Stomach (tissue), 4 donors: Measurements from ENCODE around the gene CSF3.

Experiments used
- EP300 ChIP-seq: sonication (generic); formaldehyde crosslinking; IDR thresholded peaks from one replicate; pipeline ENCODE4 v1.6.1; 2017; ENCODE audit warnings: antibody characterized with exemption
- POLR2A ChIP-seq, 4 donors: fragments of 450-650 bp; IDR thresholded peaks; one replicate each; pipeline ENCODE4 v1.6.1; 2016; ENCODE audit warnings: antibody characterized with exemption in 4 of 4, control low read depth in 2 of 4, mild to moderate bottlenecking in 1 of 4, moderate library complexity in 1 of 4
- POLR2AphosphoS5 ChIP-seq, 3 donors: sonication (generic); formaldehyde crosslinking; IDR thresholded peaks; one replicate each; pipeline ENCODE4 v1.6.1; 2016; ENCODE audit warnings: antibody characterized with exemption in 3 of 3
- TF ChIP-seq, protein P1 (sequence below), 7 experiments: fragments of 450-650 bp in 4 of 7; fragments of 200-600 bp in 3 of 7; sonication (generic) in 3 of 7; IDR thresholded peaks; one replicate each; pipeline ENCODE4 v1.5.1; 2016 to 2019; ENCODE audit warnings: antibody characterized with exemption in 7 of 7, control low read depth in 2 of 7, mild to moderate bottlenecking in 1 of 7

DNA sequence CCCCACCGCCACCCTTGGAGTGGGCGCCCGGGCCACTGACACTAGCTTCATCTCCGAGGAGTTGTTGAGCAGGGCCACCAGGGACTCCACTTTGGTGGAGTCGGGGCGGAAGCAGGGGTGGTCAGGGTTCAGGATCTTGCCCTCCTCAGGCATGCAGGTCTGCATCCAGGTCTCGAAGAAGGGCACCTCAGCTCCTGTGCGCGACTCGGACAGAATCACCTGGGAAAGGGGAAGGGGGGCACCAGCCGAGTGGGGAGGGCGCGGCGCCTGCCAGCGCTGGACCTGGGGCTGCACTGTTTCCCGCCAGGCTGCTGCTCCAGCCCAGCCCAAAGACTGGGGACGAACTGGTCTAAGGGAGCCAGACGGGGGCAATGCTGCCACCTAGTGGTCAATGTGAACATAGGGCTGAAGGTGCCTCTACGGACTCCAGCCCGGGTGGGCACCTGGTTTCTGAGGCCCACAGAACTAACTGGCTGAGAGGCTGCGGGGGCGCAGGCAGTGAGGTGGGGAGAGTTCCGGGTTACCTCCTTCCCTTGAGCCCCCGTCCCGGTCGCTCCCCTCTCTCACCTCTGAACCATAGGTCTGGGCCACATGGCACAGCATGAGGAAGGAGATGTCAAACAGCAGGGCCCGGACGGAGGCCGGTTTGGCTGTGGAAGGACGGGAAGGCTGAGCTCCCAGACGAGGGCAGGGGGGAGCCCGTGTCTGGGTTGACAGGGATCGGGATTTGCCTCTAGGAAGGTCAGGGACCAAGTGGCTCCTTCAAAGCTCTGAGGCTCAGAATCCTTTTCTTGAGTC is 11.8 kb downstream of the CSF3 start:
- TF ChIP-seq, protein P1, sequence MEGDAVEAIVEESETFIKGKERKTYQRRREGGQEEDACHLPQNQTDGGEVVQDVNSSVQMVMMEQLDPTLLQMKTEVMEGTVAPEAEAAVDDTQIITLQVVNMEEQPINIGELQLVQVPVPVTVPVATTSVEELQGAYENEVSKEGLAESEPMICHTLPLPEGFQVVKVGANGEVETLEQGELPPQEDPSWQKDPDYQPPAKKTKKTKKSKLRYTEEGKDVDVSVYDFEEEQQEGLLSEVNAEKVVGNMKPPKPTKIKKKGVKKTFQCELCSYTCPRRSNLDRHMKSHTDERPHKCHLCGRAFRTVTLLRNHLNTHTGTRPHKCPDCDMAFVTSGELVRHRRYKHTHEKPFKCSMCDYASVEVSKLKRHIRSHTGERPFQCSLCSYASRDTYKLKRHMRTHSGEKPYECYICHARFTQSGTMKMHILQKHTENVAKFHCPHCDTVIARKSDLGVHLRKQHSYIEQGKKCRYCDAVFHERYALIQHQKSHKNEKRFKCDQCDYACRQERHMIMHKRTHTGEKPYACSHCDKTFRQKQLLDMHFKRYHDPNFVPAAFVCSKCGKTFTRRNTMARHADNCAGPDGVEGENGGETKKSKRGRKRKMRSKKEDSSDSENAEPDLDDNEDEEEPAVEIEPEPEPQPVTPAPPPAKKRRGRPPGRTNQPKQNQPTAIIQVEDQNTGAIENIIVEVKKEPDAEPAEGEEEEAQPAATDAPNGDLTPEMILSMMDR (IDR thresholded peaks at IDR 0.05) = peak in 5 of 7 experiments; percentile 80 to 96 (median 93)
- no peak for TF ChIP-seq POLR2A (IDR thresholded peaks at IDR 0.05)
- peak in 1 of 3 donors; percentile 59 for TF ChIP-seq POLR2AphosphoS5 (IDR thresholded peaks at IDR 0.05)
- TF ChIP-seq EP300 = no peak
